OCI-LY7 (cell line): ENCODE results near the gene TTC7B. TPM values are rescaled to one million over a fixed set of nuclear protein-coding genes. Genes with fewer than 3 reads are reported as not detected.

Experiments
- BruUV-seq: library from RNA; stranded (reverse); fragments of 400-500 nt; replicated peaks from 2 replicates; lab custom pipeline; 2021; lab: Mats Ljungman, UMichigan
- CTCF ChIA-PET: fragments of 300-600 bp; sonication (Branson Sonifier 250); formaldehyde crosslinking; loops from one replicate; lab custom pipeline; 2022; ENCODE audit warnings: antibody characterized with exemption; ENCODE audit not compliant: unreplicated experiment; lab: Charles Lee
- POLR2A ChIA-PET: fragments of 300-600 bp; sonication (Branson Sonifier 250); formaldehyde crosslinking; loops from one replicate; lab custom pipeline; 2022; ENCODE audit warnings: antibody characterized with exemption; lab: Charles Lee
- DNase-seq: peaks from one replicate; pipeline ENCODE4 v3.0.0-alpha.2; 2015; ENCODE audit warnings: low spot score
- H2AFZ ChIP-seq: fragments of 200-600 bp; sonication (generic), shearing (Covaris generic); 2 replicates; pipeline ENCODE4 v1.6.1; 2014; ENCODE audit warnings: mild to moderate bottlenecking, antibody characterized with exemption, low read length, moderate library complexity
- H3K27ac ChIP-seq: fragments of 200-600 bp; sonication (generic); 2 replicates; pipeline ENCODE4 v1.5.1; 2014; ENCODE audit warnings: mixed run types, low read depth, mild to moderate bottlenecking, moderate library complexity, low read length, inconsistent platforms; ENCODE audit not compliant: poor library complexity, severe bottlenecking
- H3K36me3 ChIP-seq: fragments of 200-600 bp; sonication (generic); 2 replicates; pipeline ENCODE4 v1.6.1; 2014; ENCODE audit warnings: mild to moderate bottlenecking, antibody characterized with exemption, low read length, moderate library complexity, mixed read lengths; ENCODE audit not compliant: insufficient read depth
- H3K4me1 ChIP-seq: fragments of 200-600 bp; sonication (generic); 2 replicates; pipeline ENCODE4 v1.5.1; 2014; ENCODE audit warnings: mild to moderate bottlenecking, low read length; ENCODE audit not compliant: insufficient read depth, poor library complexity, severe bottlenecking
- H3K4me2 ChIP-seq: fragments of 200-600 bp; sonication (generic); 2 replicates; pipeline ENCODE4 v1.6.1; 2014; ENCODE audit warnings: mild to moderate bottlenecking, low read length
- H3K4me3 ChIP-seq: fragments of 200-600 bp; sonication (generic); 2 replicates; pipeline ENCODE4 v1.5.1; 2014; ENCODE audit warnings: mild to moderate bottlenecking, low read depth, low read length; ENCODE audit not compliant: poor library complexity, severe bottlenecking
- H3K79me2 ChIP-seq: fragments of 200-600 bp; sonication (generic); 2 replicates; pipeline ENCODE4 v1.6.1; 2016; ENCODE audit warnings: low read depth, mild to moderate bottlenecking, low read length, moderate library complexity, mixed read lengths; ENCODE audit not compliant: insufficient read depth
- H3K9me2 ChIP-seq: fragments of 200-600 bp; sonication (generic); 2 replicates; pipeline ENCODE4 v1.6.1; 2016; ENCODE audit warnings: mild to moderate bottlenecking, low read length, mixed read lengths; ENCODE audit not compliant: insufficient read depth
- H3K9me3 ChIP-seq: fragments of 200-600 bp; sonication (generic); 2 replicates; pipeline ENCODE4 v1.6.1; 2014; ENCODE audit warnings: mild to moderate bottlenecking, mixed run types, low read length, mixed read lengths
- H4K20me1 ChIP-seq: fragments of 200-600 bp; sonication (generic); 2 replicates; pipeline ENCODE4 v1.6.1; 2014; ENCODE audit warnings: mild to moderate bottlenecking, antibody characterized with exemption, low read length, moderate library complexity, mixed read lengths; ENCODE audit not compliant: insufficient read depth
- EZH2phosphoT487 ChIP-seq: fragments of 200-600 bp; sonication (generic); IDR thresholded peaks from 2 replicates; pipeline ENCODE4 v1.6.1; 2018; ENCODE audit warnings: low read depth, borderline replicate concordance, mild to moderate bottlenecking, mixed run types, antibody characterized with exemption, low read length, moderate library complexity, mixed read lengths
- intact Hi-C: fragments of 100-400 bp; cut with micrococcal nuclease; formaldehyde crosslinking; loops from one replicate; pipeline ENCODE4 v1.10.0; 2022; ENCODE audit not compliant: unreplicated experiment
- total RNA-seq, 2 experiments: library from RNA; depleted of rRNA in 1 of 2; stranded (reverse); fragments of >200 nt in 1 of 2; shearing (Covaris generic) in 1 of 2; gene quantifications; 2 replicates each; pipeline ENCODE4 v1.2.3, GENCODE V29; 2014 to 2022
- TF ChIP-seq, protein P1 (sequence below): fragments of 200-600 bp; sonication (generic); conservative IDR thresholded peaks from 2 replicates; pipeline ENCODE4 v1.5.1; 2014; ENCODE audit warnings: mild to moderate bottlenecking, antibody characterized with exemption, low read length, moderate library complexity, mixed read lengths

Gene TTC7B
- total RNA-seq, 2 experiments from 2014 or later, result 0.19 to 0.51 TPM

DNA sequence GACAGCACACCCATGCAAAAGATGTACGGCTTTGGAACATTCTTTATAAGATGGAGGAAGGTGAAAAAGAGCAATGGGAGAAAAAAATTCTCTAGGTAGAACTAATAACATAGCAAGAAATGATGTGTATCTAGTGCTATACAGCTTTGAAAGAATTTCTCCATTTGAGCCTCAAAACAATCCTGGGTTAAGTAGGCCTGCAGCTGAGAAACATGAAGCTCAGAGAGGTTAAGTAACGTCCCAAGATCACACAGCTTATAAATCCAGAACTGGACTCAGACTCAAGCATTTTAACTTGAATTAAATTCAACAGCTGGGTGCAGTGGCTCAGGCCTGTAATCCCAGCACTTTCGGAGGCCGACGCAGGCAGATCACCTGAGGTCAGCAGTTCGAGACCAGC is 32.9 kb downstream of the TTC7B start:
- no peak for DNase-seq
- H3K9me3 ChIP-seq, result no peaks in the 10 kb centered on the region
- no peaks in the 10 kb centered on the region for H3K79me2 ChIP-seq
- TF ChIP-seq, protein P1, sequence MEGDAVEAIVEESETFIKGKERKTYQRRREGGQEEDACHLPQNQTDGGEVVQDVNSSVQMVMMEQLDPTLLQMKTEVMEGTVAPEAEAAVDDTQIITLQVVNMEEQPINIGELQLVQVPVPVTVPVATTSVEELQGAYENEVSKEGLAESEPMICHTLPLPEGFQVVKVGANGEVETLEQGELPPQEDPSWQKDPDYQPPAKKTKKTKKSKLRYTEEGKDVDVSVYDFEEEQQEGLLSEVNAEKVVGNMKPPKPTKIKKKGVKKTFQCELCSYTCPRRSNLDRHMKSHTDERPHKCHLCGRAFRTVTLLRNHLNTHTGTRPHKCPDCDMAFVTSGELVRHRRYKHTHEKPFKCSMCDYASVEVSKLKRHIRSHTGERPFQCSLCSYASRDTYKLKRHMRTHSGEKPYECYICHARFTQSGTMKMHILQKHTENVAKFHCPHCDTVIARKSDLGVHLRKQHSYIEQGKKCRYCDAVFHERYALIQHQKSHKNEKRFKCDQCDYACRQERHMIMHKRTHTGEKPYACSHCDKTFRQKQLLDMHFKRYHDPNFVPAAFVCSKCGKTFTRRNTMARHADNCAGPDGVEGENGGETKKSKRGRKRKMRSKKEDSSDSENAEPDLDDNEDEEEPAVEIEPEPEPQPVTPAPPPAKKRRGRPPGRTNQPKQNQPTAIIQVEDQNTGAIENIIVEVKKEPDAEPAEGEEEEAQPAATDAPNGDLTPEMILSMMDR, result no peak
- no peak for TF ChIP-seq EZH2phosphoT487
- no peak overlapping the region for H3K4me2 ChIP-seq
- no peak overlapping the region for H3K27ac ChIP-seq
- no peaks in the 10 kb centered on the region for H3K36me3 ChIP-seq
- no peak overlapping the region for H3K4me3 ChIP-seq
- H3K4me1 ChIP-seq, result no peaks in the 10 kb centered on the region
- ChIA-PET CTCF (no interaction called here), POLR2A (interaction anchor here (0.5 to 0.6 kb wide), 2 partner anchors 372 to 376 kb away, joined by 3 read pairs; no protein-coding TSS in a partner anchor)
- no TSS peak for BruUV-seq
- H3K9me2 ChIP-seq, result no peaks in the 10 kb centered on the region
- no peak overlapping the region for H2AFZ ChIP-seq
- intact Hi-C loops, result no loop called here
- no peaks in the 10 kb centered on the region for H4K20me1 ChIP-seq

DNA sequence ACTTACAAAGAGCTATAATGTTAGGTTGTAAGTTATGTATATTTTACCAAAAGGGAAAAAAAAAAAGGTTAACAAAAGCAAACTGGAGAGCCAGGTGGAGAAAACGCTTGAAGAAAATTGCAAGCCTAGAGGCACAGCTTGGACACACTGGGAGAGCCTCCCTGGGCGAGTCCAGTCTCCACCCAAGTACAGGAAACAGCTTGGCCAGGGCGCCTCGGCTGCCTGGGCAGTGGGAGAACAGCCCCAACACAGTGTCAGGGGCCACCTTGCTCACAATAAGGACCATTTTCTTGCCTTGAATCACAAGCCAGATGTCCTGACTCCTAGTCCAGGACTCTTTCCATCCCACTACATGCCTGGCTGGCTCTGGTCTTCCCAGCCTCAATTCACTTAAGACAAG is 33.3 kb downstream of the TTC7B start:
- TF ChIP-seq, protein P1, result no peak
- no peak for TF ChIP-seq EZH2phosphoT487
- H3K9me3 ChIP-seq, result no peaks in the 10 kb centered on the region
- no peak overlapping the region for H3K4me2 ChIP-seq
- no peaks in the 10 kb centered on the region for H3K79me2 ChIP-seq
- no peak for DNase-seq
- H4K20me1 ChIP-seq, result no peaks in the 10 kb centered on the region
- ChIA-PET CTCF (no interaction called here), POLR2A (interaction anchor here (0.5 to 0.6 kb wide), 2 partner anchors 371 to 376 kb away, joined by 3 read pairs; no protein-coding TSS in a partner anchor)
- no peaks in the 10 kb centered on the region for H3K4me1 ChIP-seq
- no peak overlapping the region for H2AFZ ChIP-seq
- no peaks in the 10 kb centered on the region for H3K36me3 ChIP-seq
- H3K9me2 ChIP-seq, result no peaks in the 10 kb centered on the region
- H3K27ac ChIP-seq, result no peak overlapping the region
- no TSS peak for BruUV-seq
- intact Hi-C loops, result no loop called here
- no peak overlapping the region for H3K4me3 ChIP-seq

DNA sequence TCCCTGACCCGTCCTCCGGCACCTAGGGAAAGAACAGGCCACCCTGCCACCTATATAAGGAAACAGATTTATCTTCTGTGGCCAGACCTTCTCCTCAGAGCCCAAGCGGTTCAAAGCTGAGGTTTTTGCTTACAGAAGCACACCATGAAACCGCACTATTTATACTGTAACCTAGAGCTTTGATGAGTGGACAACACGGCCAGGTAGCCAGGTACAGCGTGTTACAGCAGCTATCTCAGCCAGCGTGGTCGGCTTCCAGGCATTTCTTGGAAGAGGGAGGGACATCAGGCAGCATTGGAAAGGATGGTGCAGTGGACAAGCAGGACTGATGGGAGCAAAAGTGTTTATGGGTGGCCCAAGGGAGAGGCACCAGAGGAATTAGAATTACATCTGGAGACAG is 34.4 kb downstream of the TTC7B start:
- Histone ChIP-seq H4K20me1 (no peaks in the 10 kb centered on the region), H3K9me3 (no peaks in the 10 kb centered on the region), H3K27ac (no peak overlapping the region), H3K79me2 (no peaks in the 10 kb centered on the region), H3K4me3 (no peak overlapping the region), H3K4me1 (no peaks in the 10 kb centered on the region), H3K4me2 (no peak overlapping the region), H3K36me3 (no peaks in the 10 kb centered on the region), H3K9me2 (no peaks in the 10 kb centered on the region), H2AFZ (no peak overlapping the region)
- TF ChIP-seq, protein P1, result no peak
- no peak for TF ChIP-seq EZH2phosphoT487
- intact Hi-C loops, result no loop called here
- no peak for DNase-seq
- ChIA-PET POLR2A (no interaction called here), CTCF (no interaction called here)
- no TSS peak for BruUV-seq
